GM19467 (cell line): ENCODE results near the gene SLC25A11.
"Not testable (repeated sequence)": the region's sequence is repeated elsewhere in the genome, so short reads cannot be mapped to it uniquely, and the experiment has no call there.

Experiments
- ATAC-seq: cut with Tn5 transposase; IDR thresholded peaks from one replicate; pipeline ENCODE4 v1.9.1; 2021; ENCODE audit warnings: mild to moderate bottlenecking, moderate library complexity; ENCODE audit not compliant: unreplicated experiment

SLC25A11 gene

GRCh38 chr17:4945944-4946280 is 6.1 kb upstream of the SLC25A11 start:
- ATAC-seq, result no peak

GRCh38 chr17:4945176-4945943 is 5.5 kb upstream of the SLC25A11 start:
- ATAC-seq, result no peak

DNA sequence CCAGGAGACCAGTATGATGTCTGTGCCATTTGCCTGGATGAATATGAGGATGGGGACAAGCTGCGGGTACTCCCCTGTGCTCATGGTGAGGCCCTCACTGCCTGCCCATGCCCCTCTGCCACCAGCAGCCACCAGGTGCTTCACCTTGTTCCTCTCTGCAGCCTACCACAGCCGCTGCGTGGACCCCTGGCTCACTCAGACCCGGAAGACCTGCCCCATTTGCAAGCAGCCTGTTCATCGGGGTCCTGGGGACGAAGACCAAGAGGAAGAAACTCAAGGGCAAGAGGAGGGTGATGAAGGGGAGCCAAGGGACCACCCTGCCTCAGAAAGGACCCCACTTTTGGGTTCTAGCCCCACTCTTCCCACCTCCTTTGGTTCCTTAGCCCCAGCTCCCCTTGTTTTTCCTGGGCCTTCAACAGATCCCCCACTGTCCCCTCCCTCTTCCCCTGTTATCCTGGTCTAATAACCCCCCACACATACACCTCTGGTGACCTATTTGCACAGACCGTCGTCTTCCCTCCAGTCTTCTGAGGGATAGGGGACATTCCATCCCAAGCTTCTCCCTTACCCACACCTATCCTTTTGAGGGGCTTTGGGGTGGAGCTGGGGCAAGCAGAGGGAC is 4.8 kb upstream of the SLC25A11 start:
- no peak for ATAC-seq

- no peak for ATAC-seq
Observed at GRCh38 chr17:4944163-4944553, 4.3 kb upstream of the SLC25A11 start.

DNA sequence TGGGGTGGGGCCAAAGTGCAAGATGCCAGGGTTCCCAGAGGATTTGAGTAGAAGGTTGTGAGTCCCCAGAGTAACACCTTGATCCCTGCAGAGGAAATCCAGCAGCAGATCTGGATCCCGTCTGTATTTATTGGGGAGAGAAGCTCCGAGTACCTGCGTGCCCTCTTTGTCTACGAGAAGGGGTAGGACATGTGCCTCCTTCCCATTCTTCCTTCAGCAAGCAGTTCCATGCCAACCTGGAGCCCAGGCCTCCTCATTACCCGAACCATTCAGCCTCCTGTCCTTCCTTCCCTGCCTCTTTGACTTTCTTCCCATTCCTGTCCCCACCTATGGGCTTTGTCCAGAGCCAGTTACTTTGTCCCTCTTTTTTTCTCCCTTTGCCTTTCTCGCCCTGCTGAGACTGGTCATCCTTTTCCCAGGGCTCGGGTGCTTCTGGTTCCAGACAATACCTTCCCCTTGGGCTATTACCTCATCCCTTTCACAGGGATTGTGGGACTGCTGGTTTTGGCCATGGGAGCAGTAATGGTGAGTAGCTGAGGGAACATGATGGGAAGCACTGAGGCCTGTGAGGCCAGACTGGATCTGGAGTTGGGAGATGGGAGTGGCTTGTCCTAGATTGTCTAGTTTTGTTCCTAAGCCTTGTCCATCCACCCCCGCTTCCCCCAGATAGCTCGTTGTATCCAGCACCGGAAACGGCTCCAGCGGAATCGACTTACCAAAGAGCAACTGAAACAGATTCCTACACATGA is 3.1 kb upstream of the SLC25A11 start:
- no peak for ATAC-seq

- ATAC-seq, result no peak
Observed at GRCh38 chr17:4941319-4941610, 1.4 kb upstream of the SLC25A11 start.

- no peak for ATAC-seq
Observed at GRCh38 chr17:4940555-4941318, 891 bp upstream of the SLC25A11 start.

- no peak for ATAC-seq
Observed at GRCh38 chr17:4939546-4939795, 375 bp downstream of the SLC25A11 start.

GRCh38 chr17:4938688-4939545 is 929 bp downstream of the SLC25A11 start:
- ATAC-seq, result no peak

- ATAC-seq, result no peak
Observed at GRCh38 chr17:4938069-4938491, 1.8 kb downstream of the SLC25A11 start.

DNA sequence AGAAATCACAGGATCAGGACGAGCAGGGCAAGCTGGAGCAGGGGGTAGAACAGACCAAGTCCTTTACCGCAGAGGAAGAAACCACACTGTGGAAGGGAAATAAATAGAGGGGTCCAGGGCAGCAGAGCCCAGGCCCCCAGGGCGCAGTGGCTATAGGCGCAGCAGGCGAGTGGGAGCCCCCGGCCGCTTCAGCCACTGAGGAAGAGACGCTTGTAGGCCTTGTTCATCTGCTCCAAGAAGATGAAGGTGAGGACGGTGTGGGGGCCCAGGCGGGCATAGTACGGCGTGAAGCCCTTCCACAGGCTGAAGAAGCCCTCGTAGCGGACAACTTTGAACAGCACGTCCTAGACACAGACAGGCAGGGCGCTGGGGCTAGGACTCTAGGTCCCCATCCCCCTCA is 2.3 kb downstream of the SLC25A11 start:
- no peak for ATAC-seq

DNA sequence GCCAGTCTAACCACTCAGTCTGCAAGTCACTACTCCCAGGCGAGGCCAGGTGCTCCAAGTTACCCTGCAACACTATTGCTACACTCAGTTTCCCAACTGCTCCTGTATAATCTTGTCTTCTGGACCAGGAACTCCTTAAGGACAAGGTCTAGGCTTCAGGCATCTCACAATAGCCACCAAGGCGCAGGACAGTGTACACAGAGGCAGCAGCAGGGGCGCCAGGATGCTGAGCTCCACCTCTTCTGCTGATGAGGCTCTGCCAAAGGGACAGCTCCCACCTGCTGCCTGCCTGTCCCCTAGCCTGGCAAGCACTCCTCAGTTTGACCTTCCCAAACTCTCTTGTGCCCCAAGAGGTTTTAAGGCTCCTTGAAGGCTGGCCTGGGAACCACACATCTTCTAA is 3.4 kb downstream of the SLC25A11 start:
- ATAC-seq, result no peak

DNA sequence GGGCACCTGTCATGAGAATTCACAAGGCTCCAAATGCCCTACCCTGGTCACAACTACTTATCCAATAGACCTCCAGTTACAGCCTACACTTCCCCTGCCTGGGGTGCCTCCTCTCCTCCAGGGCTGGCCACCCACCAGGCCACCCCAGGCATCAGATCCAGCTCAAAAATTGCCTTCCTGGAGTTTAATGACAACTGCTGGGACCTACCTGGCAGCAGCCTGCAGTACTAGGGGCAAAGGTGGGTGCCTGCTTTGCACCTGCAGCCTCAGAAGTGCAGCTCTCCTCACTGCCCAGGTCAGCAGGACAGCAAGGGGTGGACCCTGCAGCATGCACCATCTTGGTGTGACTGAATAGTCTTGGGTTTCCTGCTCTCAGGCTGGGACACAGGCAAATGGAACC is 4.2 kb downstream of the SLC25A11 start:
- no peak for ATAC-seq

GRCh38 chr17:4934173-4934979 is 5.5 kb downstream of the SLC25A11 start:
- no peak for ATAC-seq

GRCh38 chr17:4933646-4934045 is 6.2 kb downstream of the SLC25A11 start:
- ATAC-seq, result no peak

- no peak for ATAC-seq
Observed at GRCh38 chr17:4932756-4933155, 7.1 kb downstream of the SLC25A11 start.

DNA sequence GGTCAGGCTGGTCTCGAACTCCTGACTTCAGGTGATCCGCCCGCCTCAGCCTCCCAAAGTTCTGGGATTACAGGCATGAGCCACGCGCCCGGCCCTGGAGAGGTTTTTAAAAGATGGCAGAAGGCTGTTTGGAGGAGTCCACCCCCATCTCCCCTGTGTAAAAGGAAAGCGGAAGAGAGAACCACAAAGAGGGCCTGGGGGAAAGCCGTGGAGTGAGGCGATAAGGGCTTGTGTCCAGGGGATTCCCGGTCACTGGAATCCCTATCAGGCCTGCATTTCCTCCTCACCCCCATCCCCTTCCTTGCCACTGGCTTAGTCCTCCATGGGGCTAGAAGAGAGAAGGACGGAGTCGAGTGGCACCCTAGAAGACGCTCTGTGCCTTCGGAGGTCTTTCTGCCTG is 7.9 kb downstream of the SLC25A11 start, which contains the start of gene GP1BA:
TSS of gene GP1BA (plus strand) at position 315 of the 400 bp plus-strand sequence. CDS start 328 bp downstream, outside the sequence.
- no peak for ATAC-seq

DNA sequence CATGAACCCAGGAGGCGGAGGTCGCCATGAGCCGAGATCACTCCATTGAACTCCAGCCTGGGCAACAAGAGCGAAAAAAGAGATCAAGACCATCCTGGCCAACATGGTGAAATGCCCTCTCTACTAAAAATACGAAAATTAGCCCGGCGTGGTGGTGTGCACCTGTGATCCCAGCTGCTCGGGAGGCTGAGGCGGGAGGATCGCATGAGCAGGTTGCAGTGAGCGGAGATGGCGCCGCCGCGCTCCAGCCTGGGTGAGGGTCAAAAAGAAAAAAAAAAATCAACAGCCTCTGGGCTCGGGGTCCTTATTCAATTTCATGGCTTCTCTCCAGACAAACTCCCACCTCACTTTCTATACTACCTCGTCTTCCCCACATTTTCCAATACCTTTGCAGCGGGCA is 11.0 kb downstream of the SLC25A11 start:
- no peak for ATAC-seq

GRCh38 chr17:4926577-4927335 is 13.1 kb downstream of the SLC25A11 start:
- ATAC-seq, result not testable (repeated sequence)
